ENCODE measurements around the gene BCAS2. TPM values are rescaled to one million over a fixed set of nuclear protein-coding genes. Genes with fewer than 3 reads are reported as not detected.

Gene BCAS2
- total RNA-seq, 1 experiment from 2014 or later, result 30.1 TPM

- Mint-ChIP-seq H3K9me3 (ENCODE audit: unreplicated experiment) (no peaks in the 10 kb centered on the region), H3K27me3 (ENCODE audit: insufficient read depth, unreplicated experiment) (no peaks in the 10 kb centered on the region), H3K4me1 (ENCODE audit: low read depth, unreplicated experiment) (no peaks in the 10 kb centered on the region), H3K27ac (ENCODE audit: unreplicated experiment) (no peak overlapping the region), H3K4me3 (ENCODE audit: unreplicated experiment) (no peak overlapping the region), H3K36me3 (ENCODE audit: insufficient read depth, unreplicated experiment) (no peaks in the 10 kb centered on the region)
- no peaks in the 10 kb centered on the region for H3K27me3 ChIP-seq (replicated peaks; ENCODE audit: control insufficient read depth, insufficient read depth, low read length)
- no peak for TF ChIP-seq CTCF (IDR thresholded peaks at IDR 0.05; ENCODE audit: insufficient read depth in 1 of 2, low read depth in 1 of 2, low read length in 1 of 2, severe bottlenecking in 1 of 2, unreplicated experiment in 1 of 2)
- intact Hi-C loops (cut with micrococcal nuclease; ENCODE audit: unreplicated experiment), result no loop called here
- no peaks in the 10 kb centered on the region for H3K9me3 ChIP-seq
- CTCF ChIA-PET, result no interaction called here
- no TSS peak for BruUV-seq (replicated peaks)
- DNase-seq, result no peak
- H3K36me3 ChIP-seq (ENCODE audit: control insufficient read depth, insufficient read depth, low read length), result no peaks in the 10 kb centered on the region
- H3K4me1 ChIP-seq, result no peaks in the 10 kb centered on the region
- POLR2A ChIA-PET, result no interaction called here
- H3K4me3 ChIP-seq (ENCODE audit: low read depth, low read length), result no peak overlapping the region
Measured at GRCh38 chr1:114524944-114525343, 56.5 kb downstream of the BCAS2 start.

GRCh38 chr1:114522264-114522575 lies 59.2 kb downstream of the BCAS2 start:
- H3K27me3 Mint-ChIP-seq (ENCODE audit: insufficient read depth, unreplicated experiment), result no peaks in the 10 kb centered on the region
- CTCF ChIA-PET, result no interaction called here
- DNase-seq, result no peak
- H3K27ac Mint-ChIP-seq (ENCODE audit: unreplicated experiment), result no peak overlapping the region
- no peaks in the 10 kb centered on the region for H3K4me1 Mint-ChIP-seq (ENCODE audit: low read depth, unreplicated experiment)
- no peaks in the 10 kb centered on the region for H3K9me3 Mint-ChIP-seq (ENCODE audit: unreplicated experiment)
- no TSS peak for BruUV-seq (replicated peaks)
- Histone ChIP-seq H3K4me1 (no peaks in the 10 kb centered on the region), H3K36me3 (ENCODE audit: control insufficient read depth, insufficient read depth, low read length) (no peaks in the 10 kb centered on the region), H3K9me3 (no peaks in the 10 kb centered on the region; the same call in 1 of the 2 replicates), H3K4me3 (ENCODE audit: low read depth, low read length) (no peak overlapping the region), H3K27me3 (replicated peaks; ENCODE audit: control insufficient read depth, insufficient read depth, low read length) (no peaks in the 10 kb centered on the region)
- POLR2A ChIA-PET, result no interaction called here
- no peak for TF ChIP-seq CTCF (IDR thresholded peaks at IDR 0.05; ENCODE audit: insufficient read depth in 1 of 2, low read depth in 1 of 2, low read length in 1 of 2, severe bottlenecking in 1 of 2, unreplicated experiment in 1 of 2)
- no peak overlapping the region for H3K4me3 Mint-ChIP-seq (ENCODE audit: unreplicated experiment)
- H3K36me3 Mint-ChIP-seq (ENCODE audit: insufficient read depth, unreplicated experiment), result no peaks in the 10 kb centered on the region
- intact Hi-C loops (cut with micrococcal nuclease; ENCODE audit: unreplicated experiment), result no loop called here

- H3K4me1 ChIP-seq, result no peaks in the 10 kb centered on the region
- no peak for TF ChIP-seq CTCF (IDR thresholded peaks at IDR 0.05; ENCODE audit: insufficient read depth in 1 of 2, low read depth in 1 of 2, low read length in 1 of 2, severe bottlenecking in 1 of 2, unreplicated experiment in 1 of 2)
- CTCF ChIA-PET, result no interaction called here
- BruUV-seq (replicated peaks), result no TSS peak
- DNase-seq, result no peak
- no peaks in the 10 kb centered on the region for H3K9me3 Mint-ChIP-seq (ENCODE audit: unreplicated experiment)
- H3K27me3 ChIP-seq (replicated peaks; ENCODE audit: control insufficient read depth, insufficient read depth, low read length), result no peaks in the 10 kb centered on the region
- intact Hi-C loops (cut with micrococcal nuclease; ENCODE audit: unreplicated experiment), result no loop called here
- no peak overlapping the region for H3K4me3 Mint-ChIP-seq (ENCODE audit: unreplicated experiment)
- H3K4me3 ChIP-seq (ENCODE audit: low read depth, low read length), result no peak overlapping the region
- POLR2A ChIA-PET, result no interaction called here
- no peak overlapping the region for H3K27ac Mint-ChIP-seq (ENCODE audit: unreplicated experiment)
- no peaks in the 10 kb centered on the region for H3K27me3 Mint-ChIP-seq (ENCODE audit: insufficient read depth, unreplicated experiment)
- H3K9me3 ChIP-seq, result peaks cover 3% of the 10 kb centered on the region
- H3K36me3 Mint-ChIP-seq (ENCODE audit: insufficient read depth, unreplicated experiment), result no peaks in the 10 kb centered on the region
- no peaks in the 10 kb centered on the region for H3K4me1 Mint-ChIP-seq (ENCODE audit: low read depth, unreplicated experiment)
- H3K36me3 ChIP-seq (ENCODE audit: control insufficient read depth, insufficient read depth, low read length), result no peaks in the 10 kb centered on the region
Measured at GRCh38 chr1:114521396-114522263, 59.8 kb downstream of the BCAS2 start.

Other genes starting within 250 kb of the BCAS2 start
- gene TRIM33, start 70.4 kb downstream of the BCAS2 start, total RNA-seq (2022), result 28.7 and 30.4 TPM in 2 replicates
- gene DENND2C, start 88.4 kb upstream of the BCAS2 start, total RNA-seq (2022), result 1.1 TPM in 2 replicates
- gene AMPD1, start 113.9 kb upstream of the BCAS2 start, total RNA-seq (2022), result not detected in 2 replicates
- 38.2 and 39.9 TPM in 2 replicates for gene NRAS, start 135.2 kb upstream of the BCAS2 start, total RNA-seq (2022)
- gene CSDE1, start 176.4 kb upstream of the BCAS2 start, total RNA-seq (2022), result 380 and 403 TPM in 2 replicates
- gene SIKE1, start 199.1 kb upstream of the BCAS2 start, total RNA-seq (2022), result 41.9 and 47.7 TPM in 2 replicates